ENCODE results near the gene DNER. TPM values are rescaled to one million over a fixed set of nuclear protein-coding genes. Genes with fewer than 3 reads are reported as not detected.

The DNER gene
- total RNA-seq, 1 experiment from 2014 or later, result 2.9 TPM

- Histone ChIP-seq H2AFZ (ENCODE audit: low read depth, low read length, poor library complexity, severe bottlenecking) (no peak overlapping the region), H3K4me3 (replicated peaks in 1 of 2; ENCODE audit: low read depth in 1 of 2, low read length in 2 of 2) (no peak overlapping the region), H3K9me3 (ENCODE audit: control insufficient read depth in 1 of 2, insufficient read depth in 1 of 2, low read depth in 1 of 2, low read length in 2 of 2) (no peaks in the 10 kb centered on the region), H3K27me3 (ENCODE audit: insufficient read depth, low read length) (no peaks in the 10 kb centered on the region), H3K4me1 (ENCODE audit: control insufficient read depth in 1 of 2, insufficient read depth in 2 of 2, low read length in 2 of 2) (no peaks in the 10 kb centered on the region), H3K36me3 (ENCODE audit: control insufficient read depth in 1 of 2, insufficient read depth in 2 of 2, low read length in 2 of 2) (no peaks in the 10 kb centered on the region), H3K9me2 (ENCODE audit: insufficient read depth) (no peaks in the 10 kb centered on the region), H4K20me1 (ENCODE audit: insufficient read depth) (no peaks in the 10 kb centered on the region), H3K9ac (ENCODE audit: low read length) (no peak overlapping the region), H3K4me2 (ENCODE audit: low read length) (no peak overlapping the region), H3K27ac (ENCODE audit: low read depth, low read length) (no peak overlapping the region), H3K79me2 (ENCODE audit: insufficient read depth, low read length) (no peaks in the 10 kb centered on the region)
- CTCF ChIA-PET, result no interaction called here
- POLR2A ChIA-PET, result no interaction called here
- ATAC-seq (no peak), DNase-seq (ENCODE audit: low read depth, low spot score) (no peak)
- TF ChIP-seq EZH2 (IDR thresholded peaks at IDR 0.05) (no peak), ELF1 (IDR thresholded peaks at IDR 0.05; ENCODE audit: borderline replicate concordance, low read depth) (no peak), CBX3 (IDR thresholded peaks at IDR 0.05; ENCODE audit: low read depth) (no peak), YY1 (IDR thresholded peaks at IDR 0.05; ENCODE audit: extremely low read depth, insufficient replicate concordance, low read depth, low read length) (no peak), CTCF (IDR thresholded peaks at IDR 0.05 in 2 of 3, conservative IDR thresholded peaks at IDR 0.05 in 1 of 3; ENCODE audit: borderline replicate concordance in 1 of 3, insufficient read depth in 1 of 3, low read depth in 2 of 3, low read length in 2 of 3) (no peak), SP1 (IDR thresholded peaks at IDR 0.05; ENCODE audit: low read depth) (no peak), ZFX (IDR thresholded peaks at IDR 0.05) (no peak), ZNF274 (IDR thresholded peaks at IDR 0.05; ENCODE audit: low read depth, low read length) (no peak), SIN3A (IDR thresholded peaks at IDR 0.05; ENCODE audit: low read depth) (no peak)
- TF ChIP-seq, protein P1, sequence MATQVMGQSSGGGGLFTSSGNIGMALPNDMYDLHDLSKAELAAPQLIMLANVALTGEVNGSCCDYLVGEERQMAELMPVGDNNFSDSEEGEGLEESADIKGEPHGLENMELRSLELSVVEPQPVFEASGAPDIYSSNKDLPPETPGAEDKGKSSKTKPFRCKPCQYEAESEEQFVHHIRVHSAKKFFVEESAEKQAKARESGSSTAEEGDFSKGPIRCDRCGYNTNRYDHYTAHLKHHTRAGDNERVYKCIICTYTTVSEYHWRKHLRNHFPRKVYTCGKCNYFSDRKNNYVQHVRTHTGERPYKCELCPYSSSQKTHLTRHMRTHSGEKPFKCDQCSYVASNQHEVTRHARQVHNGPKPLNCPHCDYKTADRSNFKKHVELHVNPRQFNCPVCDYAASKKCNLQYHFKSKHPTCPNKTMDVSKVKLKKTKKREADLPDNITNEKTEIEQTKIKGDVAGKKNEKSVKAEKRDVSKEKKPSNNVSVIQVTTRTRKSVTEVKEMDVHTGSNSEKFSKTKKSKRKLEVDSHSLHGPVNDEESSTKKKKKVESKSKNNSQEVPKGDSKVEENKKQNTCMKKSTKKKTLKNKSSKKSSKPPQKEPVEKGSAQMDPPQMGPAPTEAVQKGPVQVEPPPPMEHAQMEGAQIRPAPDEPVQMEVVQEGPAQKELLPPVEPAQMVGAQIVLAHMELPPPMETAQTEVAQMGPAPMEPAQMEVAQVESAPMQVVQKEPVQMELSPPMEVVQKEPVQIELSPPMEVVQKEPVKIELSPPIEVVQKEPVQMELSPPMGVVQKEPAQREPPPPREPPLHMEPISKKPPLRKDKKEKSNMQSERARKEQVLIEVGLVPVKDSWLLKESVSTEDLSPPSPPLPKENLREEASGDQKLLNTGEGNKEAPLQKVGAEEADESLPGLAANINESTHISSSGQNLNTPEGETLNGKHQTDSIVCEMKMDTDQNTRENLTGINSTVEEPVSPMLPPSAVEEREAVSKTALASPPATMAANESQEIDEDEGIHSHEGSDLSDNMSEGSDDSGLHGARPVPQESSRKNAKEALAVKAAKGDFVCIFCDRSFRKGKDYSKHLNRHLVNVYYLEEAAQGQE (IDR thresholded peaks at IDR 0.05; ENCODE audit: low read depth), result no peak
- intact Hi-C loops (cut with micrococcal nuclease), result no loop called here
- no TSS peak for BruUV-seq (replicated peaks)
- RAD21 ChIA-PET (ENCODE audit: low non-redundant PET in 1 of 2, low total read pairs in 2 of 2, uncharacterized antibody in 2 of 2, unreplicated experiment in 2 of 2), result no interaction called here
These were observed 240.2 kb downstream of the DNER start for GRCh38 chr2:229474125-229474524.

Data from HCT116 (cell line).